Calu3 (cell line): ENCODE results near the gene PTGES3L. TPM values are rescaled to one million over a fixed set of nuclear protein-coding genes. Genes with fewer than 3 reads are reported as not detected.

Source experiments
- BruUV-seq: library from RNA; stranded (reverse); fragments of 400-500 nt; replicated peaks from 2 replicates; lab custom pipeline; 2021; lab: Mats Ljungman, UMichigan
- CTCF ChIA-PET: fragments of 300-600 bp; sonication (Branson Sonifier 250); formaldehyde crosslinking; loops from one replicate; lab custom pipeline; 2022; ENCODE audit warnings: antibody characterized with exemption; lab: Charles Lee
- DNase-seq: peaks from one replicate; pipeline ENCODE4 v3.0.0; 2022
- H3K27ac Mint-ChIP-seq: one replicate; pipeline ENCODE4 v1.8.0; 2022; ENCODE audit warnings: mixed read lengths; ENCODE audit not compliant: unreplicated experiment
- H3K27me3 Mint-ChIP-seq: one replicate; pipeline ENCODE4 v1.8.0; 2022; ENCODE audit warnings: mixed read lengths; ENCODE audit not compliant: unreplicated experiment
- H3K36me3 Mint-ChIP-seq: one replicate; pipeline ENCODE4 v1.8.0; 2022; ENCODE audit warnings: mild to moderate bottlenecking, moderate library complexity, mixed read lengths; ENCODE audit not compliant: insufficient read depth, unreplicated experiment
- H3K4me1 Mint-ChIP-seq: one replicate; pipeline ENCODE4 v1.8.0; 2022; ENCODE audit warnings: mild to moderate bottlenecking, low read depth, mixed read lengths; ENCODE audit not compliant: unreplicated experiment
- H3K4me3 Mint-ChIP-seq: one replicate; pipeline ENCODE4 v1.8.0; 2022; ENCODE audit warnings: mild to moderate bottlenecking, low read depth, moderate library complexity, mixed read lengths; ENCODE audit not compliant: unreplicated experiment
- H3K9me3 Mint-ChIP-seq: one replicate; pipeline ENCODE4 v1.8.0; 2022; ENCODE audit warnings: low read depth, mixed read lengths; ENCODE audit not compliant: unreplicated experiment
- intact Hi-C: fragments of 100-400 bp; cut with micrococcal nuclease; formaldehyde crosslinking; loops from one replicate; pipeline ENCODE4 v1.10.0; 2022; ENCODE audit not compliant: unreplicated experiment
- total RNA-seq: library from RNA; stranded (reverse); gene quantifications from 2 replicates; pipeline ENCODE4 v1.2.3, GENCODE V29; 2022
- TF ChIP-seq, protein P1 (sequence below): fragments of 200-600 bp; IDR thresholded peaks from one replicate; pipeline ENCODE4 v1.8.0; 2022; ENCODE audit warnings: antibody characterized with exemption; ENCODE audit not compliant: unreplicated experiment

The PTGES3L gene
- total RNA-seq, 1 experiment from 2014 or later, result 2.1 TPM

DNA sequence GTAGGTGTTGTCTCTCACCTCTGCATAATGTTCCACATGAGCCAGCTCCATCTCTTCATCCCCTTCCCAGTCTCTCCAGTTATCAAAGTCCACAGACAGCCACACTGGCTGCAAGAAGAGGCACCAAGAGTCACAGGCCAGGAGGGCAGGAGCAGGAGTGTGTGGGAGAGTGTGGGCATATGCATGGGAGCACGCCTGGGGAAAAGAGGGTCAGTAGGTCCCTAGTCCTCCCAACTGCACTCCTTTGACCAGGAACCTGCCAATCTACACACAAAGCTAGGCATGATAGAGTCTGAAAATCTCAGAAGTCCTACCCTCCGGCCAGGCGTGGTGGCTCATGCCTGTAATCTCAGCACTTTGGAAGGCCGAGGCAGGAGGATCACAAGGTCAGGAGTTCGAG is 8.3 kb downstream of the PTGES3L start:
- no peaks in the 10 kb centered on the region for H3K27me3 Mint-ChIP-seq
- no TSS peak for BruUV-seq
- no peaks in the 10 kb centered on the region for H3K4me1 Mint-ChIP-seq
- CTCF ChIA-PET, result interaction anchor here (1.0 kb wide), 1 partner anchor 8 kb away, joined by 3 read pairs; the partner anchor contains the start of genes PTGES3L and RUNDC1
- TF ChIP-seq, protein P1, sequence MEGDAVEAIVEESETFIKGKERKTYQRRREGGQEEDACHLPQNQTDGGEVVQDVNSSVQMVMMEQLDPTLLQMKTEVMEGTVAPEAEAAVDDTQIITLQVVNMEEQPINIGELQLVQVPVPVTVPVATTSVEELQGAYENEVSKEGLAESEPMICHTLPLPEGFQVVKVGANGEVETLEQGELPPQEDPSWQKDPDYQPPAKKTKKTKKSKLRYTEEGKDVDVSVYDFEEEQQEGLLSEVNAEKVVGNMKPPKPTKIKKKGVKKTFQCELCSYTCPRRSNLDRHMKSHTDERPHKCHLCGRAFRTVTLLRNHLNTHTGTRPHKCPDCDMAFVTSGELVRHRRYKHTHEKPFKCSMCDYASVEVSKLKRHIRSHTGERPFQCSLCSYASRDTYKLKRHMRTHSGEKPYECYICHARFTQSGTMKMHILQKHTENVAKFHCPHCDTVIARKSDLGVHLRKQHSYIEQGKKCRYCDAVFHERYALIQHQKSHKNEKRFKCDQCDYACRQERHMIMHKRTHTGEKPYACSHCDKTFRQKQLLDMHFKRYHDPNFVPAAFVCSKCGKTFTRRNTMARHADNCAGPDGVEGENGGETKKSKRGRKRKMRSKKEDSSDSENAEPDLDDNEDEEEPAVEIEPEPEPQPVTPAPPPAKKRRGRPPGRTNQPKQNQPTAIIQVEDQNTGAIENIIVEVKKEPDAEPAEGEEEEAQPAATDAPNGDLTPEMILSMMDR, result no peak
- no peaks in the 10 kb centered on the region for H3K36me3 Mint-ChIP-seq
- no peak overlapping the region for H3K4me3 Mint-ChIP-seq
- H3K27ac Mint-ChIP-seq, result no peak overlapping the region
- H3K9me3 Mint-ChIP-seq, result no peaks in the 10 kb centered on the region
- intact Hi-C loops, result no loop called here
- DNase-seq, result no peak

DNA sequence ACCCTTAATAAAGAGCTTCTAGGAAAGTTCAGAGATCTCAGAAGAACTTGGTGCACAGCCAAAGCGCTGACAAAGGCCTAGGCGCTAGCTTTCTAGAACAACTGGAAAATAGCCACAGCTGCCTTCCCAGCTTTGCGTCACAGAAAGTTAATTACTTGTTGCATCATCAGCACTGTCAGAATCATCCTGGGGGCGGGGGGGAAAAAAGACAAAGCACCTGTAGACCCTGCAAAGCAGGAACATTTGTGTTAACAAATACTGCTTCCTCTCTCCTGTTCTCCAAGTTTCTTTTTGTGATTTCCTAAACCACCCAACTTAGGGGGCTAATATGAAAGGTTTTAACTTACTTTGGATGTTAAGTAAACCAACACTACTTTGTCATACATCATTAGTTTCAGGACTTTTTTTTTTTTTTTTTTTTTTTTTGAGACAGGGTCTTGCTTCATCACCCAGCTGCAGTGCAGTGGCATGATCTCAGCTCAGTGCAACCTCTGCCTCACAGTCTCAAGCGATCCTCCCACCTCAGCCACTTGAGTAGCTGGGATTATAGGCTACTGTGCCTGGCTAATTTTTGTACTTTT is 10.8 kb downstream of the PTGES3L start:
- DNase-seq, result no peak
- intact Hi-C loops, result no loop called here
- Mint-ChIP-seq H3K36me3 (peaks cover 15% of the 10 kb centered on the region), H3K9me3 (no peaks in the 10 kb centered on the region), H3K4me1 (no peaks in the 10 kb centered on the region), H3K4me3 (no peak overlapping the region), H3K27ac (no peak overlapping the region), H3K27me3 (no peaks in the 10 kb centered on the region)
- CTCF ChIA-PET, result no interaction called here
- TF ChIP-seq, protein P1, result no peak
- BruUV-seq, result no TSS peak

DNA sequence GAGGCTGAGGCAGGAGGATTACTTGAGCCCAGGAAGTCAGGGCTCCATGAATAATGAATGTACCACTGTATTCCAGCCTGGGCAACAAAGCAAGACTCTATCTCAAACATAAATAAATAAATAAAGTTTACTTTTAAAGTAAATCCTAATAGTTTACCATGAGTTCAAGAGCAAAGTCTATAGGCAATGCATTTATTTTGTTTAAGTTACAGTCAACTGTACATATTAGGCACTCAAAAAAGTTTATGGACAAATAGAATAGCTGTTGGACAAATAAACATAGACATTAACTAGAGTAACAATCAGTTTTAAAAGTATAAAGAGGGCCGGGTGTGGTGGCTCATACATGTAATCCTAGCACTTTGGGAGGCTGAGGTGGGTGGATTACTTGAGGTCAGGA is 12.0 kb downstream of the PTGES3L start:
- peaks cover 19% of the 10 kb centered on the region for H3K36me3 Mint-ChIP-seq
- no TSS peak for BruUV-seq
- DNase-seq, result no peak
- intact Hi-C loops, result no loop called here
- no peak overlapping the region for H3K4me3 Mint-ChIP-seq
- H3K4me1 Mint-ChIP-seq, result peaks cover 11% of the 10 kb centered on the region
- CTCF ChIA-PET, result no interaction called here
- no peaks in the 10 kb centered on the region for H3K9me3 Mint-ChIP-seq
- TF ChIP-seq, protein P1, result no peak
- H3K27me3 Mint-ChIP-seq, result no peaks in the 10 kb centered on the region
- H3K27ac Mint-ChIP-seq, result no peak overlapping the region

DNA sequence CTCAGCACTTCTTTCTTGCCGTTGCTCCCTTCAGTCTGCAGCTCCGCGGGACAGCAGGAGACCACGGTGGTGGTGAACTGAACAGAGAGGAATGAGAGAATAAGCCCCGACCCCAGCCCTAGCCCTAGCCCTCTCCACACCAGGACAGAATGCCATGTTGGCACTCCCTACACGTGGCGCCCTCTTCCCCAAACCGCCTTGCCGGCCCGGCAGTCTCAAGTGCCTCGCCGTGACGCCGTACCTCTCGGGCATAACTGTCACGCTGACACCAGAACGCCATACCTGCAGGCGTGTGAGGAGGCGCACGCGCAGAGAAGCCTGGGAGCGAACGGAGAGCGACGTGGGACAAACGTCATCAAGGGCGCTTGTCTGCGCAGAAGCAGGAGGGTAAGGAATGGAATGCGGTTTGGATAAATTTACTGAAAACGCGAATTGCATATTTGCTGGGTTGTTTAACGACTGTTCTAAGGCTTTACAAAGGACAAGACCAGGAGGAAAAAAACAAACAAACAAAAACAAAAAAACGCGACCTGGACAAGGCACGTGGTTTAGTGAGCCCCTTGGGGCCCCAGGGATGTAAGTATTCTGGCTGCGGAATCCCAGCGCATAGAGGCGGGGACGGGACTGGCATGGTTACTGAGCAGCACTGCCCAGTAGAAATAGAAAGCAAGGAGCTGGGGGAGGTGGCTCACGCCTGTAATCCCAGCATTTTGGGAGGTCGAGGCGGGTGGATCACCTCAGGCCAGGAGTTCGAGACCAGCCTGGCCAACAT is 15.5 kb downstream of the PTGES3L start, which contains the start of gene AARSD1:
AARSD1 (minus strand) TSS at position 294 of the 772 bp plus-strand sequence; CDS start at position 280, 14 bp downstream.
- CTCF ChIA-PET, result interaction anchor here (0.6 to 1.3 kb wide), 6 partner anchors 11 to 140 kb away, joined by 3 to 7 read pairs (median 3); partner anchors contain the start of genes BECN1 and RPL27
- Mint-ChIP-seq H3K9me3 (no peaks in the 10 kb centered on the region), H3K27ac (peak within 1 kb of the TSS; percentile 85), H3K27me3 (no peaks in the 10 kb centered on the region), H3K36me3 (peaks cover 46% of the 10 kb centered on the region), H3K4me3 (peak within 1 kb of the TSS; percentile 78), H3K4me1 (peaks cover 12% of the 10 kb centered on the region)
- intact Hi-C loops, result no loop called here
- DNase-seq, result peak; percentile 95
- TF ChIP-seq, protein P1, result no peak
- BruUV-seq, result TSS peak; percentile 93
